SH-SY5Y (cell line): Measurements from ENCODE around the gene SIAH3.

Source experiments
- GATA2 ChIP-seq: IDR thresholded peaks from 2 replicates; pipeline ENCODE4 v1.6.1; 2011; ENCODE audit warnings: mild to moderate bottlenecking, low read depth, low read length
- GATA3 ChIP-seq: IDR thresholded peaks from 2 replicates; pipeline ENCODE4 v1.6.1; 2011; ENCODE audit warnings: low read depth, mild to moderate bottlenecking, low read length, moderate library complexity

DNA sequence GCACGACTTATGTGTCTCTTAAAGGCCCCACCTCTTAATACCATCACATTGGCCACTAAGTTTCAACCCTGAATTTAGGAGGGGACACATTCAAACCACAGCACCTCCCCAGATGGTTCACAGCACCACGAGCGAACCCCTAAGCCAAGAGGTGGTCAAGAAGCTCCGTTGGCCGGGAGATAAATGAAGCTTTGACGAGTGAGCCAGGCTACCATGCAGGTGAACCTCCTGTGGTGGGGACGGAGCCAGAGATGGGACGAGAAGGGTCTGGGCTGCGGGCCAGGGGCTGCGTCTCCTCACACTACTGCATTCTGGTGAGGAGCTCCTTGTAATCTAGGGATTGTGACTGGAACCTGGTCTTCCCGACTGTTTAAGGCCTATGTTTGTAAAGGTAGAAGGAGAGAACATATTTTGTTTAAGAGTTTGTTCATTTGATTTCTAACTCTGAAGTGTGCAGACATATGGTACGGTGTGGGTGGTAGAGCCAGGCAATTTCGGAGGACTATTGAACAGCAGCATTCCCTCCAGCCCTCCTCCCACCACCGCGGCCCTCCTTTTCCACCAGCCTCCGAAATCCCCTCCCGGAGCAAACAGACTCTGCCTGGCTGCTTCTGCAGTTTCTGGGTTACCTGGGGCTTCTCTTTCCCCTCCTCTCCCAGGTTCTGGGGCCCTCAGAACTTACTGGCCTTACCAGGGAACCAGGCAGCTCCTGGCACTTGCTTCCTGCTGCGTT is 31.3 kb downstream of the SIAH3 start:
- TF ChIP-seq GATA2 (no peak), GATA3 (no peak)
